Astrocyte (in vitro differentiated cells and primary cell): ENCODE results near the gene AMOTL2.

Source experiments
- EZH2 ChIP-seq: IDR thresholded peaks from 2 replicates; pipeline ENCODE4 v1.6.1; 2012; ENCODE audit warnings: mild to moderate bottlenecking, low read length, inconsistent platforms; ENCODE audit not compliant: insufficient read depth
- TF ChIP-seq, protein P1 (sequence below): IDR thresholded peaks from 2 replicates; pipeline ENCODE4 v1.5.1; 2011; ENCODE audit warnings: low read depth, mild to moderate bottlenecking, inconsistent platforms, low read length, moderate library complexity; ENCODE audit not compliant: insufficient read depth

DNA sequence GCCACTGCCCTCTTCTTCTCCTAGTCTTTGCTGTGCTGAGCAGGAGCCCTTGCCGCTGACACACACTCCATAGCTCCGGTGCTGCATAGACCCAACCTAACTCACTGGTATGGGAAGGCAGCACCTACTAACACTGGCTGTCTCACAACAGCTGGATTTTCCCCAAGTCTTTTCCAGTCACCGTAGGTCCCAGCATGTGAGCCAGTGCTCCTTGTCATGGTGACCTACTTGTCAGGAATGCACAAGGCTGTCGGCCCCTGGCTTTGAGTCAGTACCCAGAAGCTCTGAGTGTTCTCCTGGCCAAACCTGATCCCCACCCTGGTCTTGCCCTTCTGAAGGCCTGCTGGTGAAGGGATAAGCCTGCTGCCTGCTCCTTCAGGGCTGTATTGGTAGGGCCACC is 25.7 kb downstream of the AMOTL2 start:
- TF ChIP-seq, protein P1, sequence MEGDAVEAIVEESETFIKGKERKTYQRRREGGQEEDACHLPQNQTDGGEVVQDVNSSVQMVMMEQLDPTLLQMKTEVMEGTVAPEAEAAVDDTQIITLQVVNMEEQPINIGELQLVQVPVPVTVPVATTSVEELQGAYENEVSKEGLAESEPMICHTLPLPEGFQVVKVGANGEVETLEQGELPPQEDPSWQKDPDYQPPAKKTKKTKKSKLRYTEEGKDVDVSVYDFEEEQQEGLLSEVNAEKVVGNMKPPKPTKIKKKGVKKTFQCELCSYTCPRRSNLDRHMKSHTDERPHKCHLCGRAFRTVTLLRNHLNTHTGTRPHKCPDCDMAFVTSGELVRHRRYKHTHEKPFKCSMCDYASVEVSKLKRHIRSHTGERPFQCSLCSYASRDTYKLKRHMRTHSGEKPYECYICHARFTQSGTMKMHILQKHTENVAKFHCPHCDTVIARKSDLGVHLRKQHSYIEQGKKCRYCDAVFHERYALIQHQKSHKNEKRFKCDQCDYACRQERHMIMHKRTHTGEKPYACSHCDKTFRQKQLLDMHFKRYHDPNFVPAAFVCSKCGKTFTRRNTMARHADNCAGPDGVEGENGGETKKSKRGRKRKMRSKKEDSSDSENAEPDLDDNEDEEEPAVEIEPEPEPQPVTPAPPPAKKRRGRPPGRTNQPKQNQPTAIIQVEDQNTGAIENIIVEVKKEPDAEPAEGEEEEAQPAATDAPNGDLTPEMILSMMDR = no peak
- no peak for TF ChIP-seq EZH2
